AG10803 (cell line): ENCODE results near the gene CPTP.
A peak's percentile ranks its signal among the peaks of the same experiment; 100 is the strongest.

ENCODE experiments used
- DNase-seq: peaks from one replicate; pipeline ENCODE4 v3.0.0; 2010; ENCODE audit warnings: low read depth
- H3K4me3 ChIP-seq: 2 replicates; pipeline ENCODE4 v1.5.1; 2011; ENCODE audit warnings: mild to moderate bottlenecking, low read length, control low read depth
- CTCF ChIP-seq: conservative IDR thresholded peaks from 2 replicates; pipeline ENCODE4 v1.5.1; 2011; ENCODE audit warnings: mild to moderate bottlenecking, low read length, control low read depth, inconsistent platforms

Gene CPTP

GRCh38 chr1:1308756-1309250 is 15.8 kb upstream of the CPTP start:
- peak overlapping the region; percentile 64 for H3K4me3 ChIP-seq
- DNase-seq = no peak
- TF ChIP-seq CTCF = no peak

GRCh38 chr1:1309251-1310108 is 15.1 kb upstream of the CPTP start:
- DNase-seq = no peak
- H3K4me3 ChIP-seq = peak overlapping the region; percentile 64
- TF ChIP-seq CTCF = no peak

- DNase-seq = no peak
- H3K4me3 ChIP-seq = peak overlapping the region; percentile 7; the same call in 1 of the 2 replicates
- TF ChIP-seq CTCF = no peak
These were observed 14.6 kb upstream of the CPTP start for GRCh38 chr1:1310109-1310385.

- no peak for DNase-seq
- TF ChIP-seq CTCF = no peak
- no peak overlapping the region for H3K4me3 ChIP-seq
These were observed 14.0 kb upstream of the CPTP start for GRCh38 chr1:1310476-1311053.

- TF ChIP-seq CTCF = no peak
These were observed 13.2 kb upstream of the CPTP start for GRCh38 chr1:1311107-1312104.

GRCh38 chr1:1312450-1313314 is 11.9 kb upstream of the CPTP start:
- TF ChIP-seq CTCF = no peak
- no peak overlapping the region for H3K4me3 ChIP-seq

More at GRCh38 chr1:1311107-1312104, 13.2 kb upstream of the CPTP start:
- DNase-seq = no peak
- H3K4me3 ChIP-seq = no peak overlapping the region

More at GRCh38 chr1:1312450-1313314, 11.9 kb upstream of the CPTP start:
- DNase-seq = no peak
